Endothelial cell of umbilical vein (primary cell): ENCODE measurements around the gene TRMO. TPM values are rescaled to one million over a fixed set of nuclear protein-coding genes. Genes with fewer than 3 reads are reported as not detected.

Experiments
- BruUV-seq: library from RNA; stranded (reverse); fragments of 400-500 nt; replicated peaks from 2 replicates; lab custom pipeline; 2021; lab: Mats Ljungman, UMichigan
- CTCF ChIA-PET: fragments of 300-600, 350-600 bp; sonication (Branson Sonifier 250); formaldehyde crosslinking; loops from one replicate; lab custom pipeline; 2021; ENCODE audit warnings: antibody characterized with exemption, inconsistent platforms; lab: Charles Lee
- POLR2A ChIA-PET: fragments of 300-600, 350-600 bp; sonication (Branson Sonifier 250); formaldehyde crosslinking; loops from one replicate; lab custom pipeline; 2021; ENCODE audit warnings: antibody characterized with exemption, inconsistent platforms; lab: Charles Lee
- DNase-seq: peaks from one replicate; pipeline ENCODE4 v3.0.0-alpha.2; 2011; ENCODE audit warnings: low read depth, low spot score
- FAIRE-seq: peaks from 2 replicates; lab custom pipeline; 2011; peaks lifted over from hg19 to GRCh38; lab: Jason Lieb, UNC
- H2AFZ ChIP-seq: 2 replicates; pipeline ENCODE4 v1.6.0; 2012; ENCODE audit warnings: low read depth, low read length, control low read depth, inconsistent platforms
- H3K27ac ChIP-seq: 2 replicates; pipeline ENCODE4 v1.5.1; 2011; ENCODE audit warnings: low read depth, mild to moderate bottlenecking, control low read depth, low read length, moderate library complexity; ENCODE audit not compliant: insufficient read depth
- H3K27me3 ChIP-seq, 2 experiments: 2 replicates each; pipeline versions ENCODE4 v1.6.0 to v1.6.1; 2011; ENCODE audit warnings: low read length in 2 of 2, mixed read lengths in 1 of 2; ENCODE audit not compliant: control insufficient read depth in 2 of 2, insufficient read depth in 2 of 2
- H3K36me3 ChIP-seq, 2 experiments: 2 replicates in 1 of 2; 3 replicates in 1 of 2; pipeline ENCODE4 v1.5.1; 2011; ENCODE audit warnings: low read length in 2 of 2, mild to moderate bottlenecking in 1 of 2, moderate library complexity in 1 of 2; ENCODE audit not compliant: control insufficient read depth in 2 of 2, insufficient read depth in 2 of 2; ENCODE audit errors: extremely low read depth in 1 of 2
- H3K4me1 ChIP-seq: 3 replicates; pipeline ENCODE4 v1.5.1; 2011; ENCODE audit warnings: mild to moderate bottlenecking, low read length; ENCODE audit not compliant: control insufficient read depth, insufficient read depth; ENCODE audit errors: extremely low read depth
- H3K4me2 ChIP-seq: 2 replicates; pipeline ENCODE4 v1.6.1; 2011; ENCODE audit warnings: low read length, control low read depth, mixed read lengths; ENCODE audit not compliant: insufficient read depth
- H3K4me3 ChIP-seq, 3 experiments: fragments of 200-600 bp in 1 of 3; sonication (generic), shearing (Covaris generic) in 1 of 3; replicated peaks in 1 of 3; 2 replicates each; pipeline ENCODE4 v1.5.1; 2011 to 2016; ENCODE audit warnings: control low read depth in 3 of 3, low read length in 3 of 3, mild to moderate bottlenecking in 2 of 3, inconsistent platforms in 1 of 3, low read depth in 1 of 3, moderate library complexity in 1 of 3; ENCODE audit not compliant: insufficient read depth in 1 of 3
- H3K79me2 ChIP-seq: 2 replicates; pipeline ENCODE4 v1.6.0; 2012; ENCODE audit warnings: low read length, inconsistent platforms; ENCODE audit not compliant: control insufficient read depth, insufficient read depth
- H3K9ac ChIP-seq: replicated peaks from 2 replicates; pipeline ENCODE3; 2011; ENCODE audit warnings: low read length, control low read depth; ENCODE audit not compliant: insufficient read depth; ENCODE audit errors: extremely low read depth
- H3K9me1 ChIP-seq: replicated peaks from 3 replicates; pipeline ENCODE4 v1.6.0; 2011; ENCODE audit warnings: mild to moderate bottlenecking, low read length; ENCODE audit not compliant: control insufficient read depth, insufficient read depth; ENCODE audit errors: extremely low read depth
- H3K9me3 ChIP-seq: replicated peaks from 2 replicates; pipeline ENCODE4 v1.5.1; 2012; ENCODE audit warnings: low read length, inconsistent platforms; ENCODE audit not compliant: control insufficient read depth, insufficient read depth
- H4K20me1 ChIP-seq: replicated peaks from 2 replicates; pipeline ENCODE3; 2011; ENCODE audit warnings: mild to moderate bottlenecking, low read length; ENCODE audit not compliant: control insufficient read depth, insufficient read depth; ENCODE audit errors: extremely low read depth
- EZH2 ChIP-seq: IDR thresholded peaks from 2 replicates; pipeline ENCODE4 v1.6.1; 2012; ENCODE audit warnings: borderline replicate concordance, low read depth, mild to moderate bottlenecking, moderate library complexity, low read length, inconsistent platforms; ENCODE audit not compliant: severe bottlenecking
- JUN ChIP-seq: IDR thresholded peaks from 2 replicates; pipeline ENCODE4 v1.6.1; 2011; ENCODE audit warnings: borderline replicate concordance, low read depth; ENCODE audit not compliant: insufficient read length, insufficient read depth
- MAX ChIP-seq: IDR thresholded peaks from 2 replicates; pipeline ENCODE4 v1.6.1; 2011; ENCODE audit not compliant: insufficient read depth, insufficient read length
- dilution Hi-C: fragments of 300-500 bp; cut with MboI; formaldehyde crosslinking; loops from one replicate; pipeline ENCODE4 v1.15.0; 2019; ENCODE audit warnings: low sequenced_read_pairs; ENCODE audit not compliant: extremely low pct_ligation_motif_present
- intact Hi-C: fragments of 100-400 bp; cut with micrococcal nuclease; formaldehyde crosslinking; loops from one replicate; pipeline ENCODE4 v1.10.0; 2022
- polyA plus RNA-seq, 4 experiments: library from polyadenylated mRNA; depleted of rRNA in 3 of 4; stranded (reverse) in 3 of 4; unstranded in 1 of 4; fragments of >200 nt; gene quantifications; 2 replicates each; pipeline versions ENCODE4 v1.2.1 to v1.2.3, GENCODE V29; 2011 to 2012; ENCODE audit warnings: missing spikeins in 1 of 4
- small RNA-seq: library from RNA; depleted of rRNA; stranded (forward); fragments of <200 nt; gene quantifications from one replicate; pipeline ENCODE3, GENCODE V24; 2012; ENCODE audit warnings: low replicate concordance, low read depth; ENCODE audit not compliant: insufficient read depth, insufficient read length
- total RNA-seq: library from RNA; stranded (reverse); gene quantifications from 2 replicates; pipeline ENCODE4 v1.2.3, GENCODE V29; 2021

TRMO gene
- total and polyA plus RNA-seq, 2 donors (not counting 3 experiments of a cell fraction or from before 2014, with no cell fraction given), result 10.1 to 11.9 TPM

DNA sequence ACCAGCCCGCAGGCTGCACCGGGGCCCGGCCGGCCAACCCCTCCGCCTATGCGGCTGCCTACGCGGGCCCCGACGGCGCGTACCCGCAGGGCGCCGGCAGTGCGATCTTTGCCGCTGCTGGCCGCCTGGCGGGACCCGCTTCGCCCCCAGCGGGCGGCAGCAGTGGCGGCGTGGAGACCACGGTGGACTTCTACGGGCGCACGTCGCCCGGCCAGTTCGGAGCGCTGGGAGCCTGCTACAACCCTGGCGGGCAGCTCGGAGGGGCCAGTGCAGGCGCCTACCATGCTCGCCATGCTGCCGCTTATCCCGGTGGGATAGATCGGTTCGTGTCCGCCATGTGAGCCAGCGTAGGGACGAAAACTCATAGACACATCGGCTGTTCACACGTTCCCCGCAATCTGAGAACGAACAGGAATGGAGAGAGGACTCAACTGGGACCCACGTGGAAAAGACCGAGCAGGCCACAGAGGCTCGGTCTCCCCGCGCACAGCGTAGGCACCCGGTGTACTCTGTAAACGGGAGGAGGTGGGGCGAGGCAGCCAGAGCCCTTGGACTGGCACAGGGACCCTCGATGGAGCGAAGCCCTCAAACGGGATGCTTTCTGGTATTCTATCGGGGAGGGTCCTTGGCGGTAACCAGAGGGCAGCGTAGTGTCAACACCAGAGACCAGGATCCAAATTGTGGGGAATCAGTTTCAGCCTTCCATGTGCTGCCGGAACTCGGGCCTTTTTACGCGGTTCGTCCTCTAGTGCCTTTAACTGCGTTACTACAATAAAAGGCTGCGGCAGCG, 67.4 kb downstream of the TRMO start:
- Histone ChIP-seq H3K27ac (no peak overlapping the region), H3K9me1 (no peaks in the 10 kb centered on the region), H3K9me3 (no peaks in the 10 kb centered on the region), H2AFZ (no peak overlapping the region), H3K9ac (no peak overlapping the region), H3K27me3 (peaks cover 83 to 99% of the 10 kb centered on the region in 2 experiments), H3K4me3 (no peak overlapping the region), H3K4me1 (no peaks in the 10 kb centered on the region), H3K79me2 (no peaks in the 10 kb centered on the region), H3K4me2 (no peak overlapping the region), H3K36me3 (no peaks in the 10 kb centered on the region), H4K20me1 (peaks cover 1% of the 10 kb centered on the region)
- intact Hi-C loops, result loop anchor here (2.0 kb wide), 1 partner anchor 144 kb away; no protein-coding TSS in a partner anchor
- DNase-seq (no peak), FAIRE-seq (peak; percentile 57)
- TF ChIP-seq MAX (no peak), EZH2 (peak; percentile 94), JUN (no peak)
- CTCF ChIA-PET, result no interaction called here
- POLR2A ChIA-PET, result no interaction called here
- dilution Hi-C loops, result no loop called here
- no TSS peak for BruUV-seq

Small RNA genes within 50 kb of the gene (small RNA-seq; reads per million reads assigned to genes)
- not detected for gene RF00019

Other genes starting within 250 kb of the TRMO start
- 18.5 and 21.1 TPM in 2 replicates for gene XPA, start 225.2 kb downstream of the TRMO start, total RNA-seq
- 2.2 and 3.6 TPM in 2 replicates for gene XPA, start 225.2 kb downstream of the TRMO start, polyA plus RNA-seq
- gene FOXE1, start 69.3 kb downstream of the TRMO start, total RNA-seq, result not detected in 2 replicates
- not detected in 2 replicates for gene FOXE1, start 69.3 kb downstream of the TRMO start, polyA plus RNA-seq
- gene HEMGN, start 15.7 kb upstream of the TRMO start, total RNA-seq, result not detected in 2 replicates
- not detected in 2 replicates for gene HEMGN, start 15.7 kb upstream of the TRMO start, polyA plus RNA-seq
- 152 and 173 TPM in 2 replicates for gene ANP32B, start 60.8 kb upstream of the TRMO start, total RNA-seq
- 5.9 and 13.9 TPM in 2 replicates for gene ANP32B, start 60.8 kb upstream of the TRMO start, polyA plus RNA-seq
- gene NANS, start 134.2 kb upstream of the TRMO start, total RNA-seq, result 72.5 and 85.1 TPM in 2 replicates
- gene NANS, start 134.2 kb upstream of the TRMO start, polyA plus RNA-seq, result 95.3 and 108 TPM in 2 replicates
- 7.1 and 10.7 TPM in 2 replicates for gene TRIM14, start 196.7 kb upstream of the TRMO start, total RNA-seq
- gene TRIM14, start 196.7 kb upstream of the TRMO start, polyA plus RNA-seq, result 4.8 and 4.9 TPM in 2 replicates